Measurements from ENCODE around the gene CARD18. TPM values are rescaled to one million over a fixed set of nuclear protein-coding genes. Genes with fewer than 3 reads are reported as not detected.

Gene CARD18
- total and polyA plus RNA-seq, 2 of the 13 experiments (the other 11 are each of a cell fraction or from before 2014, with no cell fraction given): not detected

DNA sequence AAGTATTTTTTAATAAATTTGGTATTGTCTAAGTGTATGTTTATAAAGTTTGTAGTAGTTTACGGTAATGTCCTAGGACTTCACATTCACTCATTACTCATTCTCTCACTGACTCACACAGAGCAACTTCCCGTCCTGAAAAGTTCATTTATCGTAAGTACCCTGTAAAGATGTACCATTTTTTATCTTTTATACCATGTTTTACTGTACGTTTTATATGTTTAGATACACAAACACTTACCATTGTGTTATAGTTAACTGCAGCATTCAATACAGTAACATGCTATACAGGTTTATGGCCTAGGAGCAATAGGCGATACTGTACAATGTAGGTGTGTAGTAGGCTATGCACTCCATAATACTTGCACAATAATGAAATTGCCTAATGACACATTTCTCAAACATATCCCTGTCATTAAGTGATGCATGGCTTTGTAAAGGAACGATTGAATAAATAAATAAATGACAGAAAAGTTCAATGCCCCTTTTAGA is 12.5 kb upstream of the CARD18 start:
- Histone ChIP-seq H3K79me2 (ENCODE audit: insufficient read depth, low read length) (no peaks in the 10 kb centered on the region), H2AFZ (ENCODE audit: low read length) (no peak overlapping the region), H3K4me2 (ENCODE audit: low read depth, low read length) (no peak overlapping the region), H3K36me3 (replicated peaks in 1 of 2; ENCODE audit: control insufficient read depth in 1 of 2, insufficient read depth in 2 of 2, low read length in 2 of 2) (no peaks in the 10 kb centered on the region), H4K20me1 (ENCODE audit: insufficient read depth, low read length) (no peaks in the 10 kb centered on the region), H3K27ac (ENCODE audit: extremely low read length, insufficient read depth, low read length) (no peak overlapping the region), H3K27me3 (ENCODE audit: control insufficient read depth in 1 of 2, insufficient read depth in 2 of 2, low read length in 2 of 2) (no peaks in the 10 kb centered on the region; a peak in 1 of 5 replicates), H3K9ac (ENCODE audit: insufficient read depth, low read depth, low read length) (no peak overlapping the region), H3K4me3 (replicated peaks in 1 of 3; ENCODE audit: insufficient read depth in 1 of 3, low read depth in 2 of 3, low read length in 3 of 3) (no peak overlapping the region), H3K4me1 (ENCODE audit: insufficient read depth, low read length) (peaks cover 6% of the 10 kb centered on the region; the same call in 1 of the 2 replicates), H3K9me3 (ENCODE audit: low read length) (no peaks in the 10 kb centered on the region)
- DNase-seq (ENCODE audit: low spot score): no peak
- ATAC-seq: no peak
- in situ Hi-C loops (cut with HindIII; ENCODE audit: extremely low pct_ligation_motif_present, low pct_unique_long_range_greater_than_20kb) (no loop called here), intact Hi-C loops (cut with micrococcal nuclease; ENCODE audit: unreplicated experiment) (no loop called here)
- TF ChIP-seq, protein P1, sequence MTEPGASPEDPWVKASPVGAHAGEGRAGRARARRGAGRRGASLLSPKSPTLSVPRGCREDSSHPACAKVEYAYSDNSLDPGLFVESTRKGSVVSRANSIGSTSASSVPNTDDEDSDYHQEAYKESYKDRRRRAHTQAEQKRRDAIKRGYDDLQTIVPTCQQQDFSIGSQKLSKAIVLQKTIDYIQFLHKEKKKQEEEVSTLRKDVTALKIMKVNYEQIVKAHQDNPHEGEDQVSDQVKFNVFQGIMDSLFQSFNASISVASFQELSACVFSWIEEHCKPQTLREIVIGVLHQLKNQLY (CRISPR knock-in tag; IDR thresholded peaks at IDR 0.05): no peak
- TF ChIP-seq KDM3A (CRISPR knock-in tag; IDR thresholded peaks at IDR 0.05; ENCODE audit: low read depth): no peak
- TF ChIP-seq, protein P2, sequence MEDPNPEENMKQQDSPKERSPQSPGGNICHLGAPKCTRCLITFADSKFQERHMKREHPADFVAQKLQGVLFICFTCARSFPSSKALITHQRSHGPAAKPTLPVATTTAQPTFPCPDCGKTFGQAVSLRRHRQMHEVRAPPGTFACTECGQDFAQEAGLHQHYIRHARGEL (CRISPR knock-in tag; IDR thresholded peaks at IDR 0.05): no peak
- TF ChIP-seq SMARCC2 (IDR thresholded peaks at IDR 0.05): no peak
- TF ChIP-seq, protein P3, sequence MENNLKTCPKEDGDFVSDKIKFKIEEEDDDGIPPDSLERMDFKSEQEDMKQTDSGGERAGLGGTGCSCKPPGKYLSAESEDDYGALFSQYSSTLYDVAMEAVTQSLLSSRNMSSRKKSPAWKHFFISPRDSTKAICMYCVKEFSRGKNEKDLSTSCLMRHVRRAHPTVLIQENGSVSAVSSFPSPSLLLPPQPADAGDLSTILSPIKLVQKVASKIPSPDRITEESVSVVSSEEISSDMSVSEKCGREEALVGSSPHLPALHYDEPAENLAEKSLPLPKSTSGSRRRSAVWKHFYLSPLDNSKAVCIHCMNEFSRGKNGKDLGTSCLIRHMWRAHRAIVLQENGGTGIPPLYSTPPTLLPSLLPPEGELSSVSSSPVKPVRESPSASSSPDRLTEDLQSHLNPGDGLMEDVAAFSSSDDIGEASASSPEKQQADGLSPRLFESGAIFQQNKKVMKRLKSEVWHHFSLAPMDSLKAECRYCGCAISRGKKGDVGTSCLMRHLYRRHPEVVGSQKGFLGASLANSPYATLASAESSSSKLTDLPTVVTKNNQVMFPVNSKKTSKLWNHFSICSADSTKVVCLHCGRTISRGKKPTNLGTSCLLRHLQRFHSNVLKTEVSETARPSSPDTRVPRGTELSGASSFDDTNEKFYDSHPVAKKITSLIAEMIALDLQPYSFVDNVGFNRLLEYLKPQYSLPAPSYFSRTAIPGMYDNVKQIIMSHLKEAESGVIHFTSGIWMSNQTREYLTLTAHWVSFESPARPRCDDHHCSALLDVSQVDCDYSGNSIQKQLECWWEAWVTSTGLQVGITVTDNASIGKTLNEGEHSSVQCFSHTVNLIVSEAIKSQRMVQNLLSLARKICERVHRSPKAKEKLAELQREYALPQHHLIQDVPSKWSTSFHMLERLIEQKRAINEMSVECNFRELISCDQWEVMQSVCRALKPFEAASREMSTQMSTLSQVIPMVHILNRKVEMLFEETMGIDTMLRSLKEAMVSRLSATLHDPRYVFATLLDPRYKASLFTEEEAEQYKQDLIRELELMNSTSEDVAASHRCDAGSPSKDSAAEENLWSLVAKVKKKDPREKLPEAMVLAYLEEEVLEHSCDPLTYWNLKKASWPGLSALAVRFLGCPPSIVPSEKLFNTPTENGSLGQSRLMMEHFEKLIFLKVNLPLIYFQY (CRISPR knock-in tag; IDR thresholded peaks at IDR 0.05; ENCODE audit: borderline replicate concordance): no peak
- TF ChIP-seq CCDC6 (CRISPR knock-in tag; IDR thresholded peaks at IDR 0.05): no peak
- TF ChIP-seq, protein P4, sequence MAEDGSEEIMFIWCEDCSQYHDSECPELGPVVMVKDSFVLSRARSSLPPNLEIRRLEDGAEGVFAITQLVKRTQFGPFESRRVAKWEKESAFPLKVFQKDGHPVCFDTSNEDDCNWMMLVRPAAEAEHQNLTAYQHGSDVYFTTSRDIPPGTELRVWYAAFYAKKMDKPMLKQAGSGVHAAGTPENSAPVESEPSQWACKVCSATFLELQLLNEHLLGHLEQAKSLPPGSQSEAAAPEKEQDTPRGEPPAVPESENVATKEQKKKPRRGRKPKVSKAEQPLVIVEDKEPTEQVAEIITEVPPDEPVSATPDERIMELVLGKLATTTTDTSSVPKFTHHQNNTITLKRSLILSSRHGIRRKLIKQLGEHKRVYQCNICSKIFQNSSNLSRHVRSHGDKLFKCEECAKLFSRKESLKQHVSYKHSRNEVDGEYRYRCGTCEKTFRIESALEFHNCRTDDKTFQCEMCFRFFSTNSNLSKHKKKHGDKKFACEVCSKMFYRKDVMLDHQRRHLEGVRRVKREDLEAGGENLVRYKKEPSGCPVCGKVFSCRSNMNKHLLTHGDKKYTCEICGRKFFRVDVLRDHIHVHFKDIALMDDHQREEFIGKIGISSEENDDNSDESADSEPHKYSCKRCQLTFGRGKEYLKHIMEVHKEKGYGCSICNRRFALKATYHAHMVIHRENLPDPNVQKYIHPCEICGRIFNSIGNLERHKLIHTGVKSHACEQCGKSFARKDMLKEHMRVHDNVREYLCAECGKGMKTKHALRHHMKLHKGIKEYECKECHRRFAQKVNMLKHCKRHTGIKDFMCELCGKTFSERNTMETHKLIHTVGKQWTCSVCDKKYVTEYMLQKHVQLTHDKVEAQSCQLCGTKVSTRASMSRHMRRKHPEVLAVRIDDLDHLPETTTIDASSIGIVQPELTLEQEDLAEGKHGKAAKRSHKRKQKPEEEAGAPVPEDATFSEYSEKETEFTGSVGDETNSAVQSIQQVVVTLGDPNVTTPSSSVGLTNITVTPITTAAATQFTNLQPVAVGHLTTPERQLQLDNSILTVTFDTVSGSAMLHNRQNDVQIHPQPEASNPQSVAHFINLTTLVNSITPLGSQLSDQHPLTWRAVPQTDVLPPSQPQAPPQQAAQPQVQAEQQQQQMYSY (CRISPR knock-in tag; IDR thresholded peaks at IDR 0.05): no peak
- TF ChIP-seq ZNF207 (IDR thresholded peaks at IDR 0.05; ENCODE audit: borderline replicate concordance): no peak
- no peak for TF ChIP-seq ZNF569 (CRISPR knock-in tag; IDR thresholded peaks at IDR 0.05; ENCODE audit: borderline replicate concordance)
- no peak for TF ChIP-seq ZBTB3 (CRISPR knock-in tag; IDR thresholded peaks at IDR 0.05; ENCODE audit: borderline replicate concordance, low read depth)
- TF ChIP-seq ZFP37 (CRISPR knock-in tag; IDR thresholded peaks at IDR 0.05; ENCODE audit: borderline replicate concordance): no peak
- no peak for TF ChIP-seq RFX5 (IDR thresholded peaks at IDR 0.05; ENCODE audit: low read depth, low read length)
- TF ChIP-seq, protein P5, sequence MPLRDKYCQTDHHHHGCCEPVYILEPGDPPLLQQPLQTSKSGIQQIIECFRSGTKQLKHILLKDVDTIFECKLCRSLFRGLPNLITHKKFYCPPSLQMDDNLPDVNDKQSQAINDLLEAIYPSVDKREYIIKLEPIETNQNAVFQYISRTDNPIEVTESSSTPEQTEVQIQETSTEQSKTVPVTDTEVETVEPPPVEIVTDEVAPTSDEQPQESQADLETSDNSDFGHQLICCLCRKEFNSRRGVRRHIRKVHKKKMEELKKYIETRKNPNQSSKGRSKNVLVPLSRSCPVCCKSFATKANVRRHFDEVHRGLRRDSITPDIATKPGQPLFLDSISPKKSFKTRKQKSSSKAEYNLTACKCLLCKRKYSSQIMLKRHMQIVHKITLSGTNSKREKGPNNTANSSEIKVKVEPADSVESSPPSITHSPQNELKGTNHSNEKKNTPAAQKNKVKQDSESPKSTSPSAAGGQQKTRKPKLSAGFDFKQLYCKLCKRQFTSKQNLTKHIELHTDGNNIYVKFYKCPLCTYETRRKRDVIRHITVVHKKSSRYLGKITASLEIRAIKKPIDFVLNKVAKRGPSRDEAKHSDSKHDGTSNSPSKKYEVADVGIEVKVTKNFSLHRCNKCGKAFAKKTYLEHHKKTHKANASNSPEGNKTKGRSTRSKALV (CRISPR knock-in tag; IDR thresholded peaks at IDR 0.05): no peak
- FAIRE-seq: no peak
- ChIA-PET POLR2A (no interaction called here), CTCF (ENCODE audit: low intra/inter-chr PET ratio, low total read pairs) (no interaction called here)
- 29% methylated on average over 6 of the region's 6 CpGs for WGBS (ENCODE audit: low lambda C conversion rate)
- no TSS peak for BruUV-seq (replicated peaks)

Data from HepG2 (cell line).